ENCODE measurements around the gene PKM.

The PKM gene

DNA sequence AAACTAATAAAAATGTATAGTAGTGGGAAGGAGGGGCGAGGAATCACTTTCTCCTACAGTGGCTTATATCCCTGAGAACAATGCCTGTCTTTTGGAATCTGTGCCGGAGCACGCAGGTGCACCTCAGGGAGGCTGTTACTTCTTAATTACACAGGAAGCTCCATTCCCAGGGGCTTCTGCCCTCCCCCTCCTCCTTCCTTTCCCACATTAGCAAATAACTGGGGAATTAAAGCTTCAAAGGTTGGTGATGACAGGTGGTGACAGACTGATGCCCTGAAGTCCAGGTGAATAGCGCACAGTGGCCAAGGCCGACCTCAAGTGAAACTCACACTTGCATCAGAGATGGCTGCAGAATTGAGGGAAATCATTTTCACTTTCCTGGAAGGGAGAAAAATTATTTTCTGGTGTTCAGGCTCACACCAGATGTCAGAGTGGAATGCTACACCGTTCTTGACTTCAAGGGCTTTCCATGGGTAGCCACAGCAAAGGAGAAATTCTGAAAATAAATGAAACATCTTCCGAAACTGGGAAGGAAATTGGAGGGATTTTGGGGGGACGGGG is 37.1 kb downstream of the PKM start:
- H3K79me2 ChIP-seq (ENCODE audit: low read length), result no peaks in the 10 kb centered on the region
- H3K9me3 ChIP-seq (replicated peaks; ENCODE audit: insufficient read depth, low read length), result no peaks in the 10 kb centered on the region
- no peaks in the 10 kb centered on the region for H3K4me1 ChIP-seq (ENCODE audit: low read length)
- H3K9me2 ChIP-seq (replicated peaks; ENCODE audit: insufficient read depth, low read length), result no peaks in the 10 kb centered on the region
- no peaks in the 10 kb centered on the region for H3F3A ChIP-seq (ENCODE audit: insufficient read depth, low read length)
- no peak overlapping the region for H3K9ac ChIP-seq (ENCODE audit: low read length)
- no peak overlapping the region for H3K4me2 ChIP-seq (ENCODE audit: low read depth, low read length)
- no peak overlapping the region for H3K4me3 ChIP-seq (ENCODE audit: low read length)
- H3K27me3 ChIP-seq (replicated peaks; ENCODE audit: insufficient read depth, low read length), result 0 out of 2 replicates have a peak, but pooled peaks cover 4% of the 10 kb centered on the region
- no peak for DNase-seq
- TF ChIP-seq, protein P1, sequence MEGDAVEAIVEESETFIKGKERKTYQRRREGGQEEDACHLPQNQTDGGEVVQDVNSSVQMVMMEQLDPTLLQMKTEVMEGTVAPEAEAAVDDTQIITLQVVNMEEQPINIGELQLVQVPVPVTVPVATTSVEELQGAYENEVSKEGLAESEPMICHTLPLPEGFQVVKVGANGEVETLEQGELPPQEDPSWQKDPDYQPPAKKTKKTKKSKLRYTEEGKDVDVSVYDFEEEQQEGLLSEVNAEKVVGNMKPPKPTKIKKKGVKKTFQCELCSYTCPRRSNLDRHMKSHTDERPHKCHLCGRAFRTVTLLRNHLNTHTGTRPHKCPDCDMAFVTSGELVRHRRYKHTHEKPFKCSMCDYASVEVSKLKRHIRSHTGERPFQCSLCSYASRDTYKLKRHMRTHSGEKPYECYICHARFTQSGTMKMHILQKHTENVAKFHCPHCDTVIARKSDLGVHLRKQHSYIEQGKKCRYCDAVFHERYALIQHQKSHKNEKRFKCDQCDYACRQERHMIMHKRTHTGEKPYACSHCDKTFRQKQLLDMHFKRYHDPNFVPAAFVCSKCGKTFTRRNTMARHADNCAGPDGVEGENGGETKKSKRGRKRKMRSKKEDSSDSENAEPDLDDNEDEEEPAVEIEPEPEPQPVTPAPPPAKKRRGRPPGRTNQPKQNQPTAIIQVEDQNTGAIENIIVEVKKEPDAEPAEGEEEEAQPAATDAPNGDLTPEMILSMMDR (IDR thresholded peaks at IDR 0.05; ENCODE audit: low read length), result no peak
- TF ChIP-seq EZH2phosphoT487 (IDR thresholded peaks at IDR 0.05; ENCODE audit: low read length) (no peak), EZH2 (optimal IDR thresholded peaks at IDR 0.05; ENCODE audit: low read depth, low read length) (no peak)
- no peak overlapping the region for H3K27ac ChIP-seq (ENCODE audit: low read length)
- no peaks in the 10 kb centered on the region for H3K36me3 ChIP-seq (replicated peaks; ENCODE audit: insufficient read depth, low read length)
- H2AFZ ChIP-seq (ENCODE audit: low read length), result no peak overlapping the region
- no peaks in the 10 kb centered on the region for H4K20me1 ChIP-seq (ENCODE audit: insufficient read depth, low read length)

DNA sequence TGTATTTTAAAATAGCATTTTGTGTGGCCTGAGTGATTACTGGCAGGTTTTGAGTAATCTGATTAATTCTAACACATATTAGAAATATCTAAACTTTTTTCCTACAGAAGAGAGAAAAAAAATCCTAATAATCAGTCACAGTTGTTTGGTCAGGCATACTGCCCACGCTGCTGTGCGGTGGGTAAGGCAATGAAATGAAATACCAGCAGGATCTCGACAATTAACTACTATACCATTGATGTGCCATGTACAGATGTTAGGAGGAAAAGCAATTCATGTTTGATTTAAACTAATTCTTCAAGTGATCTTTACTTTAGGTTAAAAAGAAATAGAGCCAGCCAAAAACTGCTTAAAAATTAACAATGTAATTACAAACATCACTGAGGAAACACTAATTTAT is 38.6 kb downstream of the PKM start:
- H3K36me3 ChIP-seq (replicated peaks; ENCODE audit: insufficient read depth, low read length), result no peaks in the 10 kb centered on the region
- H2AFZ ChIP-seq (ENCODE audit: low read length), result no peak overlapping the region
- DNase-seq, result no peak
- TF ChIP-seq, protein P1 (IDR thresholded peaks at IDR 0.05; ENCODE audit: low read length), result no peak
- no peak for TF ChIP-seq EZH2phosphoT487 (IDR thresholded peaks at IDR 0.05; ENCODE audit: low read length)
- no peak for TF ChIP-seq EZH2 (optimal IDR thresholded peaks at IDR 0.05; ENCODE audit: low read depth, low read length)
- H3K27ac ChIP-seq (ENCODE audit: low read length), result no peak overlapping the region
- H3K4me2 ChIP-seq (ENCODE audit: low read depth, low read length), result no peak overlapping the region
- no peak overlapping the region for H3K4me3 ChIP-seq (ENCODE audit: low read length)
- no peaks in the 10 kb centered on the region for H3K9me2 ChIP-seq (replicated peaks; ENCODE audit: insufficient read depth, low read length)
- no peaks in the 10 kb centered on the region for H3K9me3 ChIP-seq (replicated peaks; ENCODE audit: insufficient read depth, low read length)
- no peaks in the 10 kb centered on the region for H3K79me2 ChIP-seq (ENCODE audit: low read length)
- no peaks in the 10 kb centered on the region for H3F3A ChIP-seq (ENCODE audit: insufficient read depth, low read length)
- no peaks in the 10 kb centered on the region for H3K4me1 ChIP-seq (ENCODE audit: low read length)
- 0 out of 2 replicates have a peak, but pooled peaks cover 4% of the 10 kb centered on the region for H3K27me3 ChIP-seq (replicated peaks; ENCODE audit: insufficient read depth, low read length)
- H3K9ac ChIP-seq (ENCODE audit: low read length), result no peak overlapping the region
- no peaks in the 10 kb centered on the region for H4K20me1 ChIP-seq (ENCODE audit: insufficient read depth, low read length)

DNA sequence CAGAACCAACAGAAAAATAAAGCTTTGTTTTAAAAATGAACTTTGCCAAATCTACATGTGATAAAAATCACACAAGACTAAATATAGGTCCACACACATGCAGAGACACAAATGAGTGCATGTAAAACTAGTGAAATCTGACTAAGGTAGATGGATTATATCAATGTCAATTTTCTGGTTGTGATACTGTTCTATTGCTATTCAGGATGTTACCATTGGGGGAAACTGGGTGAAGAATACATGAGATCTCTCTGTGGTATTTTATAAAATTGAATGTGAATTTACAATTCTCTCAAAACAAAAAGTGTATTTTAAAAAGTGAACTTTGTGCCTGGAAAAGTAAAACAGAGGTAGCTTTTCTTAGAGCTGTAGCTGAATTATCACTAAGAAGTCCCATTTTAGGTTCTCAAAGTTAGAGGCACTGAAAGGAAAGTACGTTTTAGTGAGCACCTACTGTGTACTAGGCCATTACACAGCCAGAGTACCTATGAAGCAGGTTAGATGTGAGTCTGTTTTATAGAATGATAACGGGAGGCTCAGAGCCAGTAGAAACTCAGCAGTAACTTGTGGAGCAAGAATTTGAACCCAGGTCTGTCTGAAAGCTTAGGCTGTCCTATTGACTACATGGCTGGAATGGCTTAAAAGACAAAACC is 41.6 kb downstream of the PKM start:
- Histone ChIP-seq H3K4me3 (ENCODE audit: low read length) (no peak overlapping the region), H4K20me1 (ENCODE audit: insufficient read depth, low read length) (no peaks in the 10 kb centered on the region), H3K79me2 (ENCODE audit: low read length) (no peaks in the 10 kb centered on the region), H3K4me2 (ENCODE audit: low read depth, low read length) (no peak overlapping the region), H3K27ac (ENCODE audit: low read length) (no peak overlapping the region), H3K27me3 (replicated peaks; ENCODE audit: insufficient read depth, low read length) (no peaks in the 10 kb centered on the region), H3K4me1 (ENCODE audit: low read length) (no peaks in the 10 kb centered on the region), H3F3A (ENCODE audit: insufficient read depth, low read length) (no peaks in the 10 kb centered on the region), H3K36me3 (replicated peaks; ENCODE audit: insufficient read depth, low read length) (no peaks in the 10 kb centered on the region), H2AFZ (ENCODE audit: low read length) (no peak overlapping the region), H3K9ac (ENCODE audit: low read length) (no peak overlapping the region), H3K9me3 (replicated peaks; ENCODE audit: insufficient read depth, low read length) (no peaks in the 10 kb centered on the region), H3K9me2 (replicated peaks; ENCODE audit: insufficient read depth, low read length) (no peaks in the 10 kb centered on the region)
- no peak for DNase-seq
- TF ChIP-seq EZH2phosphoT487 (IDR thresholded peaks at IDR 0.05; ENCODE audit: low read length) (no peak), EZH2 (optimal IDR thresholded peaks at IDR 0.05; ENCODE audit: low read depth, low read length) (no peak)
- TF ChIP-seq, protein P1 (IDR thresholded peaks at IDR 0.05; ENCODE audit: low read length), result no peak

Data from MM.1S (cell line).